ENCODE measurements around the gene EPHA8.

Gene EPHA8

DNA sequence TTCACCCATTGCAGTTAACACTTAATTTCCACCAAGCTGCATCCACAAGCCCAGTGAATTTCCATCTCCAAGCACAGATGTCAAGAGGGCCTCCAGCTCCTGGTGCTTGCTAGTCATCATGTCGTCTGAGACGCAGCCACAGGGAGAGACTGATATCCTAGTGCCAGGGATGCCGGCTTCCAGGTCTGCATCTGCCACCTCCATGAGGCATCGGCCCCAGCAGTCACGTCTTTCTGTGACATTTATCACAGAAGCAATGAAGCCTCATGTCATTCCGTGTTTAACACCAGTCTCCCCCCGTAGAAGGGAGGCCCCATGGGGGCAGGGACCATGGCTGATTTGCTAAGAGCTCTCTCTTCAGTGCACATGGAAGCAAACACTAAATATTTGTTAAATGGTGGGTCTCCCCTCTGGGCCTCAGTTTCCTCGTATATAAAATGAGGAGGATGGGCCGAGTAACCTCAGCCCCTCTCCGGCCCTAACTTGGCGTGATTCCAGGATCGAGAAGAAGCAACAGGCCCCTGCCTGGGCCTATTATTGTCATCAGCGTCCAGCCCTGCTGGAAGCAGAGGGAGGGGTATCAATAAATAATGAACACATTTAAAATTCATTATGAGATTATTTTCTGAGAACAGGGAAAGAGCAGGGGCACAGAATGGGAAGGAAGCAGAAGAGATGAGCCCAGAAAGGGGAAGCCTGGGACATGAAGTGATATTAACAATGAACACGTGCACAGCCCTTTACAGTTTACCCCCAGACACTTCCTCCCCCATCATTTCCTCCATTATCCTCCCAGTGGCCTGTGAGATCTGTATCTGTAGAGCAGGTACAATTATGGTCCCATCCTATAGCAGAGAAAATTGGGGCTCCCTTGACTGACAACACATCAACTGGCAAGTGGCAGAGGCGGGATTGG lies 88.9 kb downstream of the EPHA8 start:
- DNase-seq: no peak

DNA sequence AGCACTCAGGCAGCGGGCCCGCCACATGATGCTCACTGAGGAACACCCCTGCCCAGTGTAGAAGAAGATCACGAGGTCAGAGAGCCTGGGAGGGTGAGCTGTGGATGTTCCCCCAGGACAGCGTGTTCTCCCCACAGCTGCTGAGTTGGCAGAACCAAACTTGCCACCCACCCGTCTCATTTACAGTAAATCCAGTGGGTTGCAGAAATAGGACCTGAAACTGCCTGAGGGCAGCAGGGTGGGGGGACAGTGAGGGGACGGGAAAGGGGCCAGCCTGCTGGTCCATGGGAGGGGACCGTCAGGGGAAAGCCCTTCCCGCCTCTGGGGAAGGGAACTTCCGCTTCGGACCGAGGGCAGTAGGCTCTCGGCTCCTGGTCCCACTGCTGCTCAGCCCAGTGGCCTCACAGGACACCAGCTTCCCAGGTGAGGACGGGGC lies 89.6 kb downstream of the EPHA8 start, which contains the start of gene C1QB:
TSS of gene C1QB (plus strand) at position 356 of the 436 bp plus-strand sequence. CDS start 6,227 bp downstream, outside the sequence.
- DNase-seq: no peak
